ENCODE data around the gene PHLDA3. TPM values are rescaled to one million over a fixed set of nuclear protein-coding genes. Genes with fewer than 3 reads are reported as not detected.
A peak's percentile ranks its signal among the peaks of the same experiment; 100 is the strongest.

Gene PHLDA3
- total RNA-seq, 4 donors from 2014 or later = 7.4 to 91.8 (median 62.7) TPM

- H3K27ac ChIP-seq = peak overlapping the region in 3 of 4 donors; percentile 13 to 82 (median 73)
Measured at GRCh38 chr1:201482755-201483154, 13.8 kb upstream of the PHLDA3 start.

GRCh38 chr1:201481761-201482493, 12.9 kb upstream of the PHLDA3 start:
- peak overlapping the region; percentile 6 to 49 (median 38) for H3K4me3 ChIP-seq
- no peaks in the 10 kb centered on the region for H3K27me3 ChIP-seq
- ATAC-seq (peak; percentile 38 to 68), DNase-seq (peak; percentile 56 to 78)
- intact Hi-C loops (cut with DNase I; ENCODE audit: low total_unique reads) (loop anchor here (1.0 kb wide), 2 partner anchors 31 to 34 kb away; no protein-coding TSS in a partner anchor), in situ Hi-C loops (cut with MboI; ENCODE audit: low sequenced_read_pairs in 4 of 4) (loop anchor here in 3 of 4 donors (5.0 kb wide), 2 partner anchors 35 kb away; no protein-coding TSS in a partner anchor)
- H3K36me3 ChIP-seq = no peaks in the 10 kb centered on the region
- H3K9me3 ChIP-seq = no peaks in the 10 kb centered on the region
- peak overlapping the region in 3 of 4 donors; percentile 73 to 84 (median 82) for H3K27ac ChIP-seq
- no peak for TF ChIP-seq POLR2A (IDR thresholded peaks at IDR 0.05)
- peak; percentile 76 to 95 (median 91) for TF ChIP-seq CTCF (IDR thresholded peaks at IDR 0.05 in 4 of 5, conservative IDR thresholded peaks at IDR 0.05 in 1 of 5)
- H3K4me1 ChIP-seq = peaks cover 17 to 18% of the 10 kb centered on the region in 2 donors

More at GRCh38 chr1:201482755-201483154, 13.8 kb upstream of the PHLDA3 start:
- TF ChIP-seq CTCF (IDR thresholded peaks at IDR 0.05 in 4 of 5, conservative IDR thresholded peaks at IDR 0.05 in 1 of 5) = no peak
- TF ChIP-seq POLR2A (IDR thresholded peaks at IDR 0.05) = no peak
- ATAC-seq (no peak), DNase-seq (no peak)
- Histone ChIP-seq H3K27me3 (no peaks in the 10 kb centered on the region), H3K9me3 (no peaks in the 10 kb centered on the region), H3K4me3 (no peak overlapping the region), H3K36me3 (no peaks in the 10 kb centered on the region), H3K4me1 (peaks cover 17 to 18% of the 10 kb centered on the region in 2 donors)
- in situ Hi-C loops (cut with MboI; ENCODE audit: low sequenced_read_pairs in 4 of 4) = loop anchor here in 3 of 4 donors (5.0 kb wide), 2 partner anchors 35 kb away; no protein-coding TSS in a partner anchor
- intact Hi-C loops (cut with DNase I; ENCODE audit: low total_unique reads) = loop anchor here (1.0 kb wide), 1 partner anchor 31 kb away; no protein-coding TSS in a partner anchor

DNA sequence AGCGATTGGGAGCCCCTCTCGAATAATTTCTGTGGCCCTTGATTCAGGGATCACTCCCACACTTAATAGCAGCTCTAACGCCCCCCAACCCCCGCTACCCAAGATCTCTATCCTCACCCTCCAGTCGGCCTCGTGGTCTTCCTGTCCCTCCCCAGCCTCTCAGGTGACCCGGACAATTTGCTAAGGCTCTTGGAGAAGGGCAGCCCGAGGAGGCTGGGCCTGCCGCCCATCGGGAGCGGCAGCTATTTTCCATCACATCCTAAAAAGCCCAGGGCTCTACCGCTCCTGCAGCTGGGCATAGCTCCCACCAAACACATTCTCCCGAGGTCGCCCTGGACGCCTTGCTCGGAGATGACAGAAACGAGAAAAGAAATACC, 12.0 kb upstream of the PHLDA3 start:
- peak overlapping the region; percentile 73 to 84 (median 78) for H3K27ac ChIP-seq
- peak; percentile 14 to 22 for ATAC-seq

More for the DNA sequence above, 12.0 kb upstream of the PHLDA3 start:
- no peaks in the 10 kb centered on the region for H3K27me3 ChIP-seq
- no peak for DNase-seq
- peak; percentile 5 to 6 for TF ChIP-seq POLR2A (IDR thresholded peaks at IDR 0.05)
- no peak for TF ChIP-seq CTCF (IDR thresholded peaks at IDR 0.05 in 4 of 5, conservative IDR thresholded peaks at IDR 0.05 in 1 of 5)
- intact Hi-C loops (cut with DNase I; ENCODE audit: low total_unique reads) = loop anchor here (1.0 kb wide), 1 partner anchor 33 kb away; no protein-coding TSS in a partner anchor
- H3K9me3 ChIP-seq = no peaks in the 10 kb centered on the region
- in situ Hi-C loops (cut with MboI; ENCODE audit: low sequenced_read_pairs in 4 of 4) = loop anchor here in 3 of 4 donors (5.0 kb wide), 2 partner anchors 34 to 36 kb away; no protein-coding TSS in a partner anchor
- H3K36me3 ChIP-seq = no peaks in the 10 kb centered on the region
- H3K4me3 ChIP-seq = peak overlapping the region; percentile 43 to 49 (median 47)
- peaks cover 17 to 18% of the 10 kb centered on the region in 2 donors for H3K4me1 ChIP-seq
